ENCODE data around the gene KCNQ2. TPM values are rescaled to one million over a fixed set of nuclear protein-coding genes. Genes with fewer than 3 reads are reported as not detected.
A peak's percentile ranks its signal among the peaks of the same experiment; 100 is the strongest.

KCNQ2 gene
- total and polyA plus RNA-seq, 3 donors from 2014 or later, result 36.2 to 60.9 (median 49.2) TPM

DNA sequence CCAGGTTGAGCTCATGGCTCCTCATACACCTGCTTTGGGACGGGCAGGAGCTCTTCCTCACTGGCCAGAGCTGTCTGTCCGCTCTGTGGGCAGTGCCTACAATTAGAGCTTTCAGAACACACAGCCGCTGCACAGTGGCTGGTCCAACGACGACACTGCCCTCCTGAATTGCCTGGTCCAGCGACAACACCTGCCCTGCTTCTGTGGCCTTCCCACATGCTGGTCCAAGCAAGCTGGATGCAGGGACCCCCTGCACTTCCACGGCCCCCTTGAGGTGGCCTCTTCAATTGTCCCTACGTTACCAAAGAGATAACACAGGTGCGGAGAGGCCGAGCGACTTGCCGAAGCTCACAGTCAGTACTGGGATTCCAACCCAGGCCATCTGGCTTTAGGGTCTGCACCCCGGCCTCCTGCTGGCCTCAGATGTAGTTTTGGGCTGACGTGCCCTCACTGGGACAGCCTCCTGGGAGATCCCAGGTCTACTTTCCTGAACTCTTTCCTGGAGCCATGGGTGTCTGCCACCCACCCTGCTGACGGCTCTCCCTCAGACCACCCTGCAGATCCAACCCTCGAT lies 109.9 kb downstream of the KCNQ2 start:
- TF ChIP-seq CTCF (IDR thresholded peaks at IDR 0.05) (no peak), POLR2A (IDR thresholded peaks at IDR 0.05) (no peak)
- no peaks in the 10 kb centered on the region for H3K36me3 ChIP-seq (ENCODE audit: low read depth, missing control alignments)
- no peaks in the 10 kb centered on the region for H3K27me3 ChIP-seq
- H3K4me3 ChIP-seq, result no peak overlapping the region
- H3K27ac ChIP-seq, result no peak overlapping the region
- DNase-seq, result no peak
- H3K9me3 ChIP-seq, result no peaks in the 10 kb centered on the region
- intact Hi-C loops (cut with DNase I; ENCODE audit: low total_unique reads), result no loop called here
- 81 to 86% methylated on average over 16 of the region's 16 CpGs for WGBS, 2 donors
- H3K4me1 ChIP-seq, result no peaks in the 10 kb centered on the region

GRCh38 chr20:63361519-63362435 lies 110.7 kb downstream of the KCNQ2 start:
- intact Hi-C loops (cut with DNase I; ENCODE audit: low total_unique reads), result no loop called here
- H3K9me3 ChIP-seq, result no peaks in the 10 kb centered on the region
- no peaks in the 10 kb centered on the region for H3K4me1 ChIP-seq
- H3K36me3 ChIP-seq (ENCODE audit: low read depth, missing control alignments), result no peaks in the 10 kb centered on the region
- H3K27me3 ChIP-seq, result no peaks in the 10 kb centered on the region
- 13 to 19% methylated on average over 23 to 44 of the region's 50 CpGs for WGBS, 2 donors
- no peak for DNase-seq
- H3K27ac ChIP-seq, result no peak overlapping the region
- TF ChIP-seq CTCF (IDR thresholded peaks at IDR 0.05), result no peak
- TF ChIP-seq POLR2A (IDR thresholded peaks at IDR 0.05), result no peak
- H3K4me3 ChIP-seq, result no peak overlapping the region

GRCh38 chr20:63360850-63361518 lies 111.5 kb downstream of the KCNQ2 start, which contains the start of gene CHRNA4:
CHRNA4 (minus strand) TSS chr20:63361349; CDS start chr20:63361165, 184 bp downstream.
- DNase-seq, result no peak
- H3K4me1 ChIP-seq, result no peaks in the 10 kb centered on the region
- intact Hi-C loops (cut with DNase I; ENCODE audit: low total_unique reads), result no loop called here
- no peaks in the 10 kb centered on the region for H3K27me3 ChIP-seq
- WGBS, 2 donors, result 3 to 4% methylated on average over 9 to 31 of the region's 79 CpGs
- H3K4me3 ChIP-seq, result peak within 1 kb of the TSS; percentile 21 to 48
- no peaks in the 10 kb centered on the region for H3K36me3 ChIP-seq (ENCODE audit: low read depth, missing control alignments)
- TF ChIP-seq CTCF (IDR thresholded peaks at IDR 0.05) (no peak), POLR2A (IDR thresholded peaks at IDR 0.05) (no peak)
- H3K27ac ChIP-seq, result no peak within 1 kb of the TSS
- H3K9me3 ChIP-seq, result no peaks in the 10 kb centered on the region

DNA sequence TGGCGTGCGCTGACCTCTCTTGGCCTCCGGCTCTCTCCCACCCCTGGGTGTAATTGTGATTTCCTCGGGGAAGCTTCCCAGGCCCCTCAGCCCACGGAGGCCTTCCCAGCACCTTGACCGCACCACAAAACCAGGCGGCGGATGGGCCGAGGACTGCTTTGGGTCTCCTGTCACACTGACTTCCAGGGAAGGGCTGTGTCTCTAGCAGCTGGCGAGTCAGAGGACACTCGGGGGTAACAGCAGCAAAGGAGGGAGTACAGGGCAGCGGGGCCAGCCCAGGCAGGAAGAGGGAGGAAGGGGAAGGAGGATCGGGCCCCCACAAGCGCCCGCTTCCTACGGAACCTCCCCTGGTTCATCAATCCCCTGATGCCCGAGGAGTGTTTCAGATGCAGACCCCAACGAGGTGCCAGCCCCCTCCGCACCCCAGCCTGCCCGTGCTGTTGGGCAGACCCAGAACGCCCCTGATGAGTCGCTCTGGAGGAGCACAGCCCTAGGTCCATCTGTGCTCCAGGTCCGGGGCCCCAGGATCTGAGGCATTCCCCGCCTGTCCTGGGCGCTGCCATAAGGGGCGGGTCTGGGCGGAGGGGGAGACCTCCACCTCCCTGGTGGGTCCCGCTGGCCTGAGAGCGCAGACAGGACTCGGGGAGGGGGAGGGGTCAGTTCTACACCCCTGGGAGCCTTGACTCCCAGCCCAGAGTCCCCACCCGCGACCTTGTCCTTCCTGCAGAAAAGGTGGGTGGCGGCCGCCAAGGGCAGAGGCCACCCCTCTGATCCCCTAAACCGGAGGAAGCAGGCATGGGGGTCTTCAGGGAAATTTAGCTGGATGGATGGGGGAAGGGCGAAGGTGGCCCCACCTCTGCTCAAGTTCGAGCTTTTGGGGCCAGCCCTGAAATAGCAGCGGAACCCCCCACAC lies 112.3 kb downstream of the KCNQ2 start:
- Histone ChIP-seq H3K27ac (no peak overlapping the region), H3K4me1 (no peaks in the 10 kb centered on the region), H3K36me3 (ENCODE audit: low read depth, missing control alignments) (no peaks in the 10 kb centered on the region), H3K9me3 (no peaks in the 10 kb centered on the region), H3K4me3 (peak overlapping the region; percentile 21 to 48), H3K27me3 (no peaks in the 10 kb centered on the region)
- intact Hi-C loops (cut with DNase I; ENCODE audit: low total_unique reads), result no loop called here
- TF ChIP-seq POLR2A (IDR thresholded peaks at IDR 0.05) (no peak), CTCF (IDR thresholded peaks at IDR 0.05) (no peak)
- no peak for DNase-seq
- 35 to 39% methylated on average over 14 to 38 of the region's 38 CpGs for WGBS, 2 donors

Measured in testis (tissue), 3 donors.